HCT116 (cell line): ENCODE results near the gene RASAL2.

ENCODE experiments used
- ATF3 ChIP-seq: IDR thresholded peaks from 2 replicates; pipeline ENCODE4 v1.6.1; 2012
- CEBPB ChIP-seq: IDR thresholded peaks from 2 replicates; pipeline ENCODE4 v1.6.1; 2012; ENCODE audit warnings: low read depth
- CTCF ChIP-seq, 3 experiments: fragments of 200-600 bp in 1 of 3; sonication (generic) in 1 of 3; IDR thresholded peaks in 2 of 3; conservative IDR thresholded peaks in 1 of 3; 2 replicates each; pipeline ENCODE4 v1.5.1; 2012 to 2017; ENCODE audit warnings: low read depth in 2 of 3, low read length in 2 of 3, antibody characterized with exemption in 1 of 3, borderline replicate concordance in 1 of 3, control low read depth in 1 of 3, mild to moderate bottlenecking in 1 of 3, mixed read lengths in 1 of 3, mixed run types in 1 of 3, moderate library complexity in 1 of 3; ENCODE audit not compliant: insufficient read depth in 1 of 3
- EGR1 ChIP-seq: IDR thresholded peaks from 2 replicates; pipeline ENCODE4 v1.6.1; 2012; ENCODE audit warnings: low read depth
- FOSL1 ChIP-seq: IDR thresholded peaks from 2 replicates; pipeline ENCODE4 v1.6.1; 2012; ENCODE audit warnings: low read depth
- JUND ChIP-seq: IDR thresholded peaks from 2 replicates; pipeline ENCODE4 v1.6.1; 2012
- POLR2A ChIP-seq: IDR thresholded peaks from 2 replicates; pipeline ENCODE4 v1.7.0; 2011; ENCODE audit warnings: borderline replicate concordance; ENCODE audit not compliant: insufficient read depth, insufficient read length; ENCODE audit errors: extremely low read depth
- POLR2AphosphoS5 ChIP-seq: IDR thresholded peaks from 2 replicates; pipeline ENCODE4 v1.6.1; 2011; ENCODE audit warnings: mild to moderate bottlenecking, low read depth, low read length, moderate library complexity
- REST ChIP-seq: IDR thresholded peaks from 2 replicates; pipeline ENCODE4 v1.6.1; 2012; ENCODE audit warnings: low read depth
- SRF ChIP-seq: IDR thresholded peaks from 2 replicates; pipeline ENCODE4 v1.6.1; 2012; ENCODE audit warnings: low read depth

GRCh38 chr1:178101266-178101630, 7.3 kb downstream of the RASAL2 start:
- TF ChIP-seq CTCF (IDR thresholded peaks at IDR 0.05 in 2 of 3, conservative IDR thresholded peaks at IDR 0.05 in 1 of 3; ENCODE audit: borderline replicate concordance in 1 of 3, insufficient read depth in 1 of 3, low read depth in 2 of 3, low read length in 2 of 3) (no peak), POLR2A (no peak), POLR2AphosphoS5 (no peak), FOSL1 (no peak), JUND (no peak), SRF (no peak), EGR1 (no peak), ATF3 (no peak), REST (no peak), CEBPB (no peak)
